IPS-20b (cell line): ENCODE measurements around the gene PDE2A.

Experiments used
- H3K27ac ChIP-seq: one replicate; pipeline ENCODE4 v1.5.1; 2013; ENCODE audit warnings: low read length
- H3K27me3 ChIP-seq: 2 replicates; pipeline ENCODE4 v1.6.1; 2013; ENCODE audit warnings: mild to moderate bottlenecking, low read length, inconsistent platforms; ENCODE audit not compliant: insufficient read depth
- H3K36me3 ChIP-seq: 2 replicates; pipeline ENCODE4 v1.6.1; 2013; ENCODE audit warnings: low read depth, mild to moderate bottlenecking, inconsistent platforms, low read length, moderate library complexity; ENCODE audit not compliant: insufficient read depth
- H3K4me1 ChIP-seq: 2 replicates; pipeline ENCODE4 v1.6.1; 2013; ENCODE audit warnings: mild to moderate bottlenecking, control low read depth, inconsistent platforms, low read length, moderate library complexity; ENCODE audit not compliant: insufficient read depth
- H3K4me3 ChIP-seq: 2 replicates; pipeline ENCODE4 v1.5.1; 2013; ENCODE audit warnings: mild to moderate bottlenecking, low read length, inconsistent platforms
- H3K9ac ChIP-seq: 2 replicates; pipeline ENCODE4 v1.6.1; 2013; ENCODE audit warnings: low read depth, mild to moderate bottlenecking, inconsistent platforms, low read length, moderate library complexity
- H3K9me3 ChIP-seq: 2 replicates; pipeline ENCODE4 v1.6.1; 2013; ENCODE audit warnings: mild to moderate bottlenecking, low read depth, low read length, inconsistent platforms; ENCODE audit not compliant: insufficient read depth

PDE2A gene

GRCh38 chr11:72704028-72704782 is 30.0 kb upstream of the PDE2A start:
- peaks cover 54% of the 10 kb centered on the region for H3K36me3 ChIP-seq
- H3K27ac ChIP-seq: no peak overlapping the region
- no peak overlapping the region for H3K9ac ChIP-seq
- no peaks in the 10 kb centered on the region for H3K27me3 ChIP-seq
- no peaks in the 10 kb centered on the region for H3K9me3 ChIP-seq
- H3K4me3 ChIP-seq: no peak overlapping the region
- H3K4me1 ChIP-seq: peaks cover 24% of the 10 kb centered on the region; the same call in 1 of the 2 replicates

GRCh38 chr11:72703267-72704008 is 29.2 kb upstream of the PDE2A start:
- Histone ChIP-seq H3K4me1 (peaks cover 24% of the 10 kb centered on the region; the same call in 1 of the 2 replicates), H3K36me3 (peaks cover 55% of the 10 kb centered on the region), H3K9me3 (no peaks in the 10 kb centered on the region), H3K27me3 (no peaks in the 10 kb centered on the region), H3K27ac (no peak overlapping the region), H3K4me3 (no peak overlapping the region), H3K9ac (no peak overlapping the region)

- peaks cover 52% of the 10 kb centered on the region for H3K36me3 ChIP-seq
These were observed 28.5 kb upstream of the PDE2A start for GRCh38 chr11:72702577-72703241.

GRCh38 chr11:72702096-72702495 is 27.9 kb upstream of the PDE2A start:
- Histone ChIP-seq H3K4me3 (no peak overlapping the region), H3K9me3 (no peaks in the 10 kb centered on the region), H3K9ac (no peak overlapping the region), H3K27ac (no peak overlapping the region), H3K36me3 (peaks cover 46% of the 10 kb centered on the region), H3K4me1 (peaks cover 24% of the 10 kb centered on the region; the same call in 1 of the 2 replicates), H3K27me3 (no peaks in the 10 kb centered on the region)

More at GRCh38 chr11:72702577-72703241, 28.5 kb upstream of the PDE2A start:
- Histone ChIP-seq H3K9me3 (no peaks in the 10 kb centered on the region), H3K27ac (no peak overlapping the region), H3K4me1 (peaks cover 24% of the 10 kb centered on the region; the same call in 1 of the 2 replicates), H3K9ac (no peak overlapping the region), H3K27me3 (no peaks in the 10 kb centered on the region), H3K4me3 (no peak overlapping the region)

GRCh38 chr11:72701466-72701865 is 27.2 kb upstream of the PDE2A start:
- Histone ChIP-seq H3K27ac (no peak overlapping the region), H3K4me1 (peaks cover 18% of the 10 kb centered on the region; the same call in 1 of the 2 replicates), H3K36me3 (peaks cover 47% of the 10 kb centered on the region), H3K9ac (no peak overlapping the region), H3K4me3 (no peak overlapping the region), H3K9me3 (no peaks in the 10 kb centered on the region), H3K27me3 (no peaks in the 10 kb centered on the region)

- Histone ChIP-seq H3K9ac (no peak overlapping the region), H3K27me3 (no peaks in the 10 kb centered on the region), H3K36me3 (peaks cover 60% of the 10 kb centered on the region), H3K4me1 (peaks cover 7% of the 10 kb centered on the region; the same call in 1 of the 2 replicates), H3K27ac (no peak overlapping the region), H3K4me3 (no peak overlapping the region), H3K9me3 (no peaks in the 10 kb centered on the region)
These were observed 25.9 kb upstream of the PDE2A start for GRCh38 chr11:72700146-72700545.

GRCh38 chr11:72697814-72698213 is 23.6 kb upstream of the PDE2A start:
- Histone ChIP-seq H3K9ac (no peak overlapping the region), H3K4me3 (no peak overlapping the region), H3K4me1 (no peaks in the 10 kb centered on the region), H3K9me3 (no peaks in the 10 kb centered on the region), H3K27ac (no peak overlapping the region), H3K36me3 (peaks cover 72% of the 10 kb centered on the region), H3K27me3 (no peaks in the 10 kb centered on the region)

GRCh38 chr11:72696866-72697700 is 22.9 kb upstream of the PDE2A start:
- peaks cover 76% of the 10 kb centered on the region for H3K36me3 ChIP-seq

GRCh38 chr11:72695354-72695753 is 21.1 kb upstream of the PDE2A start:
- Histone ChIP-seq H3K4me1 (no peaks in the 10 kb centered on the region), H3K36me3 (peaks cover 72% of the 10 kb centered on the region), H3K4me3 (no peak overlapping the region), H3K9me3 (no peaks in the 10 kb centered on the region), H3K27me3 (no peaks in the 10 kb centered on the region), H3K9ac (no peak overlapping the region), H3K27ac (no peak overlapping the region)

More at GRCh38 chr11:72696866-72697700, 22.9 kb upstream of the PDE2A start:
- Histone ChIP-seq H3K27ac (no peak overlapping the region), H3K4me3 (no peak overlapping the region), H3K9me3 (no peaks in the 10 kb centered on the region), H3K27me3 (no peaks in the 10 kb centered on the region), H3K9ac (no peak overlapping the region), H3K4me1 (no peaks in the 10 kb centered on the region)

GRCh38 chr11:72693271-72693968 is 19.2 kb upstream of the PDE2A start:
- Histone ChIP-seq H3K36me3 (peaks cover 67% of the 10 kb centered on the region), H3K9me3 (no peaks in the 10 kb centered on the region), H3K4me1 (no peaks in the 10 kb centered on the region), H3K4me3 (no peak overlapping the region), H3K27me3 (no peaks in the 10 kb centered on the region), H3K27ac (no peak overlapping the region), H3K9ac (no peak overlapping the region)
